Measurements from ENCODE around the gene PLA2G6.
A peak's percentile ranks its signal among the peaks of the same experiment; 100 is the strongest.

Gene PLA2G6

DNA sequence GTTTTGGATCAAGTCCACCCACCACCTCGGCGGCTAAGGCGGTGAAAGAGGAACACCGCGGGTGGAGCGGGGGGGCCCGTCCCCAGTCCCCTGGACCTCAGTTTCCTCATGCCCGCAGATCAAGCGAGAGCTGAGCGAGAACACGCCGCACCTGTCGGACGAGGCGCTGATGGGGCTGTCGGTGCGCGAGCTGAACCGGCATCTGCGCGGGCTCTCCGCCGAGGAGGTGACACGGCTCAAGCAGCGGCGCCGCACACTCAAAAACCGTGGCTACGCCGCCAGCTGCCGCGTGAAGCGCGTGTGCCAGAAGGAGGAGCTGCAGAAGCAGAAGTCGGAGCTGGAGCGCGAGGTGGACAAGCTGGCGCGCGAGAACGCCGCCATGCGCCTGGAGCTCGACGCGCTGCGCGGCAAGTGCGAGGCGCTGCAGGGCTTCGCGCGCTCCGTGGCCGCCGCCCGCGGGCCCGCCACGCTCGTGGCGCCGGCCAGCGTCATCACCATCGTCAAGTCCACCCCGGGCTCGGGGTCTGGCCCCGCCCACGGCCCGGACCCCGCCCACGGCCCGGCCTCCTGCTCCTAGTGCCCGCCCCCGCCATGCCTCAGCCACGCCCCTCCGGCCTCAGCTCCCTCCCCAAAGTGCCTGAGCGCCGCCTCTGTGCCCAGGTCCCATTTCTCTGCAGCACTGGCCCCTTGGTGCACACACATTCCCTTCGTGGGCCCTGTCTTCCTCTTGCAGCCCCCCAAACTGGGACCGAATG is 32.8 kb upstream of the PLA2G6 start:
- DNase-seq = peak; percentile 52

DNA sequence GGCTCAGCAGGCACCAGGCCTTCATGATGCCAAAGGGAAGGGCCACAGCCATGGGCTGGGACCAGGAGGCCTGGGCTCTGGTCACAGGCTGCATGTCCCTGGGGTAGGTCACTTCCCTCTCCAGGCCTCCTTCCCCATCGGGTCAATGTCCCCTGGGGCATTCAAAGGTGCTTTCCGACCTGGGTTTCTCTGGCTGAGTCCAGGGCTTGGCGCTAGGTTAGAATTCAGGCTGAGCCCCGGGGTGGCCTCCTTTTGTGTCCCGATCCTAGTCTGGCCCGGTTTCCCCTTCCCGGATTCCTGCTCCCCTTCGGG is 32.3 kb upstream of the PLA2G6 start:
- no peak for DNase-seq

DNA sequence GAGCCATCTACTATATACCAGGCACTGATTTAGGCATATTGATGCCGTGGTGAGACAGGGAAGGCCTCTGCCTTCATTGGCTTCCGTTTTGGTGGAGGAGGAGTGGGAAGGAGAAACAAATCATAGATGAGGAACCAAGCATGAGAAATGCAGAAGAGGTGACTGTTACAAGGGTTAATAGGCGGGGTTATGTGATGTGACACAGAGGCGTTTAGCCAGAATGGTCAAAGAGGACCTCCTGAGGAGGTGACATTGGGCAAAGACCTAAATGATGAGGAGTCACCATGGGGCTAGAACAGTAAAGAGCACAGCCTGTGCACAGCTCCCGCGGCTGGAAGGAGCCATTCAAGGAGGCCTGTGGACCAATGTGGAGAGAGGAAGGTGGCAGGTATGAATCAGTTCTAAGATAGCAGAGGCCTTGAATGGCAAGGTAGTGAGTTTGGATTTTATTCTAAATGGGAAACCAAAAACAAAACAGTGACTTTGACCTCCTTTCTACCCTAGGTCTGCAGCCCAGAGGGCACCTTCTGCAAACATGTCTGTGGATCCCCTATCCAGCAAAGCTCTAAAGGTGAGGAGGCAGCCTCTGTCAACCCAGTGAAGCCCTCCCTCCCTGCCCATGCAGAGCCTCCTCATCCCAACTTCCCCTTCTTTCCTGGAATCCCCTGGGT is 31.8 kb upstream of the PLA2G6 start:
- no peak for DNase-seq

GRCh38 chr22:38212442-38212841 is 30.8 kb upstream of the PLA2G6 start:
- no peak for DNase-seq

- no peak for DNase-seq
Measured at GRCh38 chr22:38211556-38211955, 29.9 kb upstream of the PLA2G6 start.

GRCh38 chr22:38208551-38208968 is 26.9 kb upstream of the PLA2G6 start:
- DNase-seq = no peak

GRCh38 chr22:38207898-38208432 is 26.3 kb upstream of the PLA2G6 start:
- DNase-seq = no peak

DNA sequence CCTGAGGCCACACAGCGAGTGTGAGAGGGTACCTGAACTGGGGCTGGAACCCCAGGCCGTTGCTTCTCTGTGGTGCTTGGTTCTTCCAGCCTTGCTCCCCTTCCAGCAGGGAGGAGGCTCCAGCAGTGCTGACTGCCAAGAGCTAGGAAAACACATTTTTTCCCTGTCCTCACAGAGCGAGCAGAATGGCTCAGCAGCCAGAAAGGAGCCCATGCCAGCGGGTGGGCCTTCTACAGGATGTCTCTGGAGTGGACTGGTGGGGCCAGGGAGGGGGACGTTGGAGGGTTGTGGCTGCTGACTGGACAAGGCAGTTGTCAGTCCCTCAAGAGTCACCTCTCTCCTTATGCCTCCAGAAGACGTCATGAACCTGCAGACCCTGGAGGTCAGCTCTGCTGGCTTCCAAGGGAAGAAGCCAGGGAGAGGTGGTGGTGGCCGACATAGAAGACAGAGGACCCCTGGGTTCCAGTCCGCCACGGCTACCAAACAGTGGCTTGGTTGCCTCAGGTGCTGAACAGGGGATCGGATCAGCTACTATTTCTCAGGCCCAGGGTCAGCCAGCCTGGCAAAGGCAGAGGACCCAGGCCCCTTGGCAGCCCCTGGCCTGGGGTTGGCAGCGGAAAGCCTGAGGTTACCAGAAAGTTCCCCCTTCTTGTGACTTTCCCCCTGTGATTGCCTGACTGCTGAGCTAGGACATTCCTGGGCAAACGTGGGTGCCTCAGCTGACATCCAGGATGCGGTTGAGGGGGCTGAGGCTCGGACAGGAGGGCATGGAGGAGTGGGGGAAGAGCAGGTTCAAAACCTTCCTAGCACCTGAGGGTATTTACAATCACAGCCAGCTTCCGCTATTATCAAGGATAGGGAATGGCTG is 23.9 kb upstream of the PLA2G6 start:
- DNase-seq = no peak

DNA sequence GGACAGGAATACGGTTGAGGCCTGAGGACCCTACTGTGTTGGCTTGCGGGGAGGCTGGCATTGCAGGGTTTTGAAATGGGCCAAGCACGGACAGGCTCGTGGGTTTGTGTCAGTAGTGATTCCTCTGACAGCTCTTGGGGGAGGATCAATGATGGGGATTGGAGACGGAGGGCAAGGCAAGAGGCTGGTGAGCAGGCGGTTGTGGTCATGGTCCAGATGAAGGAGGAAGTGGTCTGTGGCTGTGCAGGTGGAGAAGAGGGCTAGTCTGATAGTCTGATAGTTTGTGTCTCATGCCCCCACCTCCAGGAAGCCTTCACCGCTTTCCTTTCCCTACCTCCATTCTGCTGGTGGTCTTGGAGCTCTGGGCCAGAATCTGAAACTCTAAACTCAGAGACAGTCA is 23.2 kb upstream of the PLA2G6 start:
- DNase-seq = no peak

GRCh38 chr22:38203855-38204514 is 22.4 kb upstream of the PLA2G6 start:
- no peak for DNase-seq

- DNase-seq = peak; percentile 41
Measured at GRCh38 chr22:38203090-38203810, 21.6 kb upstream of the PLA2G6 start.

GRCh38 chr22:38202437-38203089 is 20.9 kb upstream of the PLA2G6 start:
- peak; percentile 38 for DNase-seq

- DNase-seq = peak; percentile 86
Measured at GRCh38 chr22:38201711-38202436, 20.2 kb upstream of the PLA2G6 start, which contains the start of gene MAFF. MAFF (plus strand) TSS chr22:38201994; CDS start chr22:38213854, 11,860 bp downstream.

DNA sequence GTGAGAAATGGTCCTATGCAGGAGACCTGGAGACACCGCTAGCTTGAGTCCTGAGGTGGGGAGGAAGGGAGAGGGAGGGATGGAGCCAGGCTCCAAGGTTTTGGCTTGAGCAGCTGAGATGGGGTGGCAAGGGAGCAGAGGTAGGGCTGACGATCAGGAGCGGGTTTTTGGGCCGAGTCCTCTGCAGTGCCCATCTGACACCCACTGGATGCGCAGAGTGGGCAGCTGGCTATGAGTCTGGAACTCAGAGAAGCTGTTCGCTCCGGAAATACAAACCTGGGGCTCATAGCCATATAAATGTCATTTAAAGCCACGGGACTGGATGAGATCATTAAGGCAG is 19.7 kb upstream of the PLA2G6 start:
- DNase-seq = no peak

GRCh38 chr22:38199826-38200559 is 18.4 kb upstream of the PLA2G6 start:
- no peak for DNase-seq

GRCh38 chr22:38196791-38197419 is 15.3 kb upstream of the PLA2G6 start:
- peak; percentile 27 for DNase-seq

GRCh38 chr22:38193580-38193979 is 11.9 kb upstream of the PLA2G6 start:
- no peak for DNase-seq

- no peak for DNase-seq
Measured at GRCh38 chr22:38192475-38192863, 10.8 kb upstream of the PLA2G6 start.

GRCh38 chr22:38191731-38192474 is 10.3 kb upstream of the PLA2G6 start:
- no peak for DNase-seq

Measured in NCI-H146 (cell line).